Fibroblast of lung (primary cell): ENCODE results near the gene AGPAT4. TPM values are rescaled to one million over a fixed set of nuclear protein-coding genes. Genes with fewer than 3 reads are reported as not detected.

Experiments
- DNase-seq, 2 donors: peaks; one replicate each; pipeline versions ENCODE4 v3.0.0 to v3.0.0-alpha.2; 2010; ENCODE audit warnings: low read depth in 2 of 2
- H2AFZ ChIP-seq: 2 replicates; pipeline ENCODE4 v1.5.1; 2012; ENCODE audit warnings: low read length, control low read depth, inconsistent platforms
- H3K27ac ChIP-seq: 2 replicates; pipeline ENCODE4 v1.5.1; 2011; ENCODE audit warnings: low read length, control low read depth; ENCODE audit not compliant: insufficient read depth
- H3K27me3 ChIP-seq: 2 replicates; pipeline ENCODE4 v1.5.1; 2011; ENCODE audit warnings: mild to moderate bottlenecking, low read length; ENCODE audit not compliant: control insufficient read depth, insufficient read depth
- H3K36me3 ChIP-seq: 2 replicates; pipeline ENCODE4 v1.5.1; 2011; ENCODE audit warnings: low read length; ENCODE audit not compliant: control insufficient read depth, insufficient read depth
- H3K4me1 ChIP-seq: 2 replicates; pipeline ENCODE4 v1.5.1; 2011; ENCODE audit warnings: low read length; ENCODE audit not compliant: control insufficient read depth, insufficient read depth; ENCODE audit errors: extremely low read depth
- H3K4me2 ChIP-seq: 2 replicates; pipeline ENCODE4 v1.5.1; 2011; ENCODE audit warnings: low read length, control low read depth; ENCODE audit not compliant: insufficient read depth; ENCODE audit errors: extremely low read depth
- H3K4me3 ChIP-seq, 4 experiments: fragments of 200-600 bp in 1 of 4; sonication (generic) in 1 of 4; replicated peaks in 1 of 4; 2 replicates each; pipeline ENCODE4 v1.5.1; 2011 to 2016; ENCODE audit warnings: low read length in 4 of 4, low read depth in 3 of 4, mild to moderate bottlenecking in 3 of 4, control low read depth in 2 of 4, inconsistent platforms in 1 of 4, mixed read lengths in 1 of 4; ENCODE audit not compliant: insufficient read depth in 1 of 4; ENCODE audit errors: control extremely low read depth in 1 of 4
- H3K79me2 ChIP-seq: 2 replicates; pipeline ENCODE4 v1.5.1; 2012; ENCODE audit warnings: mild to moderate bottlenecking, low read length, inconsistent platforms; ENCODE audit not compliant: control insufficient read depth, insufficient read depth
- H3K9ac ChIP-seq: 2 replicates; pipeline ENCODE4 v1.5.1; 2011; ENCODE audit warnings: mild to moderate bottlenecking, low read length, control low read depth; ENCODE audit not compliant: insufficient read depth
- H3K9me3 ChIP-seq: 2 replicates; pipeline ENCODE4 v1.5.1; 2012; ENCODE audit warnings: low read depth, low read length; ENCODE audit not compliant: control insufficient read depth, insufficient read depth
- H4K20me1 ChIP-seq: 2 replicates; pipeline ENCODE4 v1.5.1; 2011; ENCODE audit warnings: low read length; ENCODE audit not compliant: control insufficient read depth, insufficient read depth; ENCODE audit errors: extremely low read depth
- CTCF ChIP-seq, 2 donors: IDR thresholded peaks in 1 of 2; conservative IDR thresholded peaks in 1 of 2; 1 replicate in 1 of 2; 2 replicates in 1 of 2; pipeline ENCODE4 v1.5.1; 2011 to 2012; ENCODE audit warnings: low read length in 2 of 2, control low read depth in 1 of 2, inconsistent platforms in 1 of 2, low read depth in 1 of 2, mild to moderate bottlenecking in 1 of 2
- EZH2 ChIP-seq: IDR thresholded peaks from 2 replicates; pipeline ENCODE4 v1.5.1; 2012; ENCODE audit warnings: low read length, control low read depth, mild to moderate bottlenecking; ENCODE audit errors: missing control alignments
- polyA plus RNA-seq, 2 donors: library from polyadenylated mRNA; depleted of rRNA in 1 of 2; stranded (reverse) in 1 of 2; unstranded in 1 of 2; fragments of >200 nt; gene quantifications; 2 replicates each; pipeline ENCODE4 v1.2.1, GENCODE V29; 2011 to 2012; ENCODE audit warnings: missing spikeins in 1 of 2
- total RNA-seq: library from RNA; depleted of rRNA; stranded (reverse); fragments of >200 nt; gene quantifications from 2 replicates; pipeline ENCODE4 v1.2.1, GENCODE V29; 2014

AGPAT4 gene
- total and polyA plus RNA-seq, 2 donors (not counting 1 experiment from before 2014, with no cell fraction given) = 4.7 to 8.4 TPM

- Histone ChIP-seq H3K4me1 (peaks cover 3% of the 10 kb centered on the region), H4K20me1 (no peaks in the 10 kb centered on the region), H3K9ac (no peak overlapping the region), H3K4me2 (no peak overlapping the region), H2AFZ (no peak overlapping the region), H3K79me2 (no peaks in the 10 kb centered on the region), H3K9me3 (no peaks in the 10 kb centered on the region), H3K27ac (no peak overlapping the region), H3K36me3 (no peaks in the 10 kb centered on the region), H3K4me3 (no peak overlapping the region), H3K27me3 (no peaks in the 10 kb centered on the region)
- TF ChIP-seq CTCF (conservative IDR thresholded peaks at IDR 0.05 in 1 of 2, IDR thresholded peaks at IDR 0.05 in 1 of 2; ENCODE audit: low read depth in 1 of 2, low read length in 2 of 2) (no peak), EZH2 (no peak)
- DNase-seq = peak in 1 of 2 donors; percentile 83
These were observed 35.8 kb downstream of the AGPAT4 start for GRCh38 chr6:161238081-161238480.

- no peak for TF ChIP-seq EZH2
- no peak for TF ChIP-seq CTCF (conservative IDR thresholded peaks at IDR 0.05 in 1 of 2, IDR thresholded peaks at IDR 0.05 in 1 of 2; ENCODE audit: low read depth in 1 of 2, low read length in 2 of 2)
- Histone ChIP-seq H3K36me3 (no peaks in the 10 kb centered on the region), H3K9ac (no peak overlapping the region), H3K4me1 (peaks cover 3% of the 10 kb centered on the region), H3K27me3 (no peaks in the 10 kb centered on the region), H2AFZ (no peak overlapping the region), H3K4me3 (no peak overlapping the region), H3K27ac (no peak overlapping the region), H3K4me2 (no peak overlapping the region), H4K20me1 (no peaks in the 10 kb centered on the region), H3K9me3 (no peaks in the 10 kb centered on the region), H3K79me2 (no peaks in the 10 kb centered on the region)
- DNase-seq = peak in 1 of 2 donors; percentile 57
These were observed 36.7 kb downstream of the AGPAT4 start for GRCh38 chr6:161237176-161237575.

GRCh38 chr6:161235776-161236633, 37.9 kb downstream of the AGPAT4 start:
- TF ChIP-seq EZH2 (no peak), CTCF (conservative IDR thresholded peaks at IDR 0.05 in 1 of 2, IDR thresholded peaks at IDR 0.05 in 1 of 2; ENCODE audit: low read depth in 1 of 2, low read length in 2 of 2) (no peak)
- Histone ChIP-seq H3K27ac (no peak overlapping the region), H3K9me3 (no peaks in the 10 kb centered on the region), H3K9ac (no peak overlapping the region), H3K4me1 (peaks cover 3% of the 10 kb centered on the region), H3K4me2 (no peak overlapping the region), H2AFZ (no peak overlapping the region), H4K20me1 (no peaks in the 10 kb centered on the region), H3K79me2 (no peaks in the 10 kb centered on the region), H3K27me3 (no peaks in the 10 kb centered on the region), H3K36me3 (no peaks in the 10 kb centered on the region), H3K4me3 (no peak overlapping the region)
- no peak for DNase-seq
